SK-N-SH (cell line): ENCODE data around the gene FGD4. TPM values are rescaled to one million over a fixed set of nuclear protein-coding genes. Genes with fewer than 3 reads are reported as not detected.

Experiments used
- CTCF ChIA-PET: fragments of 300-600, 350-600 bp; formaldehyde crosslinking; extraction: SDS; loops from one replicate; lab custom pipeline; 2021; lab: Yijun Ruan, JAX
- POLR2A ChIA-PET: fragments of 350-600 bp; sonication (Branson Sonifier 250); formaldehyde crosslinking; extraction: SDS; loops from one replicate; lab custom pipeline; 2020; ENCODE audit warnings: antibody characterized with exemption, inconsistent platforms; lab: Yijun Ruan, JAX
- DNase-seq: peaks from one replicate; pipeline ENCODE4 v3.0.0; 2012
- H2AFZ ChIP-seq: fragments of 200-600 bp; sonication (generic); 2 replicates; pipeline ENCODE4 v1.8.1; 2016; ENCODE audit warnings: antibody characterized with exemption, mild to moderate bottlenecking, low read depth
- H3F3A ChIP-seq: fragments of 200-600 bp; sonication (generic); replicated peaks from 2 replicates; pipeline ENCODE3; 2016; ENCODE audit warnings: antibody characterized with exemption, mild to moderate bottlenecking; ENCODE audit not compliant: insufficient read depth
- H3K27ac ChIP-seq, 2 experiments: fragments of 200-500 bp in 1 of 2; fragments of 200-600 bp in 1 of 2; sonication (Bioruptor generic) in 1 of 2; sonication (generic), shearing (Covaris generic) in 1 of 2; 2 replicates each; pipeline versions ENCODE4 v1.5.1 to v1.6.1; 2014 to 2016; ENCODE audit warnings: low read depth in 2 of 2, inconsistent platforms in 1 of 2, low read length in 1 of 2, mild to moderate bottlenecking in 1 of 2, mixed read lengths in 1 of 2
- H3K27me3 ChIP-seq: fragments of 200-600 bp; sonication (generic), shearing (Covaris generic); 2 replicates; pipeline ENCODE4 v1.6.1; 2016; ENCODE audit warnings: mixed run types; ENCODE audit not compliant: insufficient read depth
- H3K36me3 ChIP-seq, 2 experiments: fragments of 200-500 bp in 1 of 2; fragments of 200-600 bp in 1 of 2; sonication (Bioruptor generic) in 1 of 2; sonication (generic) in 1 of 2; replicated peaks in 1 of 2; 2 replicates each; pipeline versions ENCODE3 to v1.5.1; 2014 to 2016; ENCODE audit warnings: low read length in 1 of 2, mild to moderate bottlenecking in 1 of 2; ENCODE audit not compliant: insufficient read depth in 2 of 2, control insufficient read depth in 1 of 2
- H3K4me1 ChIP-seq, 2 experiments: fragments of 200-500 bp in 1 of 2; fragments of 200-600 bp in 1 of 2; sonication (Bioruptor generic) in 1 of 2; sonication (generic), shearing (Covaris generic) in 1 of 2; 2 replicates each; pipeline versions ENCODE4 v1.5.1 to v1.6.1; 2014 to 2016; ENCODE audit warnings: low read depth in 1 of 2, low read length in 1 of 2, mixed run types in 1 of 2; ENCODE audit not compliant: insufficient read depth in 2 of 2, control insufficient read depth in 1 of 2
- H3K4me2 ChIP-seq: fragments of 200-600 bp; sonication (generic), shearing (Covaris generic); 2 replicates; pipeline ENCODE4 v1.6.1; 2017; ENCODE audit warnings: mixed run types
- H3K4me3 ChIP-seq, 2 experiments: fragments of 200-500 bp in 1 of 2; fragments of 200-600 bp in 1 of 2; sonication (Bioruptor generic) in 1 of 2; sonication (generic), shearing (Covaris generic) in 1 of 2; 2 replicates each; pipeline versions ENCODE4 v1.5.1 to v1.8.1; 2014 to 2016; ENCODE audit warnings: low read depth in 2 of 2, inconsistent platforms in 1 of 2, low read length in 1 of 2, mild to moderate bottlenecking in 1 of 2, mixed read lengths in 1 of 2, moderate library complexity in 1 of 2
- H3K79me2 ChIP-seq: fragments of 200-600 bp; sonication (generic); 2 replicates; pipeline ENCODE4 v1.8.1; 2017; ENCODE audit warnings: mild to moderate bottlenecking; ENCODE audit not compliant: insufficient read depth
- H3K9ac ChIP-seq: fragments of 200-600 bp; sonication (generic); 2 replicates; pipeline ENCODE4 v1.6.1; 2017; ENCODE audit warnings: mixed run types
- H3K9me2 ChIP-seq: fragments of 200-600 bp; sonication (generic); 2 replicates; pipeline ENCODE4 v1.6.1; 2017; ENCODE audit warnings: mixed run types
- H3K9me3 ChIP-seq: fragments of 200-600 bp; sonication (generic); 2 replicates; pipeline ENCODE4 v1.6.1; 2017; ENCODE audit warnings: mixed run types, mild to moderate bottlenecking, moderate library complexity
- H4K20me1 ChIP-seq: fragments of 200-600 bp; sonication (generic); 2 replicates; pipeline ENCODE4 v1.6.1; 2017; ENCODE audit warnings: mild to moderate bottlenecking, mixed run types; ENCODE audit not compliant: insufficient read depth
- EP300 ChIP-seq, 2 experiments: IDR thresholded peaks; 2 replicates each; pipeline versions ENCODE4 v1.4.0 to v1.6.1; 2012; ENCODE audit warnings: borderline replicate concordance in 1 of 2, low read depth in 1 of 2, low read length in 1 of 2
- EZH2phosphoT487 ChIP-seq: fragments of 200-600 bp; sonication (generic); IDR thresholded peaks from 2 replicates; pipeline ENCODE4 v1.6.1; 2017; ENCODE audit warnings: low read depth, mixed run types, mild to moderate bottlenecking, antibody characterized with exemption, moderate library complexity, borderline replicate concordance
- FOXM1 ChIP-seq: IDR thresholded peaks from 2 replicates; pipeline ENCODE4 v1.4.0; 2012; ENCODE audit warnings: low read depth, mild to moderate bottlenecking
- GATA2 ChIP-seq: sonication (generic); formaldehyde crosslinking; IDR thresholded peaks from 2 replicates; pipeline ENCODE4 v1.5.0; 2020; ENCODE audit warnings: mild to moderate bottlenecking, missing genetic modification reagents
- JUND ChIP-seq: IDR thresholded peaks from 2 replicates; pipeline ENCODE4 v1.4.0; 2012
- NFIC ChIP-seq: IDR thresholded peaks from 2 replicates; pipeline ENCODE4 v1.4.0; 2012; ENCODE audit warnings: borderline replicate concordance
- NRF1 ChIP-seq: IDR thresholded peaks from 2 replicates; pipeline ENCODE4 v1.6.1; 2012; ENCODE audit warnings: low read depth, mild to moderate bottlenecking, low read length
- POLR2AphosphoS5 ChIP-seq: IDR thresholded peaks from 2 replicates; pipeline ENCODE4 v1.6.1; 2012; ENCODE audit warnings: low read depth, low read length
- RCOR1 ChIP-seq: fragments of 150-350 bp; IDR thresholded peaks from 2 replicates; pipeline ENCODE4 v1.6.1; 2017; ENCODE audit warnings: antibody characterized with exemption, low read length
- RXRA ChIP-seq: IDR thresholded peaks from 2 replicates; pipeline ENCODE4 v1.4.0; 2012; ENCODE audit warnings: low read depth, mild to moderate bottlenecking, borderline replicate concordance
- SIN3A ChIP-seq: IDR thresholded peaks from 2 replicates; pipeline ENCODE4 v1.6.1; 2012; ENCODE audit warnings: low read depth, mild to moderate bottlenecking, low read length, moderate library complexity, borderline replicate concordance
- SMC3 ChIP-seq: IDR thresholded peaks from 2 replicates; pipeline ENCODE4 v1.6.1; 2012; ENCODE audit warnings: low read depth, low read length, improper control_type of control experiment
- TCF12 ChIP-seq: IDR thresholded peaks from 2 replicates; pipeline ENCODE4 v1.4.0; 2012
- TEAD4 ChIP-seq: IDR thresholded peaks from 2 replicates; pipeline ENCODE4 v1.4.0; 2012; ENCODE audit warnings: mild to moderate bottlenecking, borderline replicate concordance; ENCODE audit not compliant: insufficient read depth
- YY1 ChIP-seq: IDR thresholded peaks from 2 replicates; pipeline ENCODE4 v1.4.0; 2012; ENCODE audit warnings: low read depth, mild to moderate bottlenecking
- WGBS: methylation state at CpG from one replicate; pipeline ENCODE4 v1.1.6; 2017; ENCODE audit warnings: low lambda C conversion rate; 5-methylcytosine and 5-hydroxymethylcytosine counted together
- polyA plus RNA-seq, 3 experiments: library from polyadenylated mRNA; depleted of rRNA; stranded (reverse); fragments of >200 nt; gene quantifications; 2 replicates each; pipeline ENCODE4 v1.2.3, GENCODE V29; 2012
- TF ChIP-seq, protein P1 (sequence below): IDR thresholded peaks from 2 replicates; pipeline ENCODE4 v1.4.0; 2012; ENCODE audit warnings: low read depth, borderline replicate concordance
- TF ChIP-seq, protein P2 (sequence below): fragments of 150-350 bp; IDR thresholded peaks from 2 replicates; pipeline ENCODE4 v1.6.1; 2017; ENCODE audit warnings: antibody characterized with exemption, low read length, low read depth, borderline replicate concordance
- TF ChIP-seq, protein P3 (sequence below): IDR thresholded peaks from 2 replicates; pipeline ENCODE4 v1.4.0; 2012; ENCODE audit warnings: low read depth, borderline replicate concordance
- TF ChIP-seq, protein P4 (sequence below): IDR thresholded peaks from 2 replicates; pipeline ENCODE4 v1.4.0; 2012; ENCODE audit warnings: low read depth
- TF ChIP-seq, protein P5 (sequence below): fragments of 150-350 bp; IDR thresholded peaks from 2 replicates; pipeline ENCODE4 v1.6.1; 2016; ENCODE audit warnings: mild to moderate bottlenecking, low read depth, low read length

The FGD4 gene
- polyA plus RNA-seq, 1 of the 3 experiments (the other 2 are of a cell fraction) = 0.26 TPM

DNA sequence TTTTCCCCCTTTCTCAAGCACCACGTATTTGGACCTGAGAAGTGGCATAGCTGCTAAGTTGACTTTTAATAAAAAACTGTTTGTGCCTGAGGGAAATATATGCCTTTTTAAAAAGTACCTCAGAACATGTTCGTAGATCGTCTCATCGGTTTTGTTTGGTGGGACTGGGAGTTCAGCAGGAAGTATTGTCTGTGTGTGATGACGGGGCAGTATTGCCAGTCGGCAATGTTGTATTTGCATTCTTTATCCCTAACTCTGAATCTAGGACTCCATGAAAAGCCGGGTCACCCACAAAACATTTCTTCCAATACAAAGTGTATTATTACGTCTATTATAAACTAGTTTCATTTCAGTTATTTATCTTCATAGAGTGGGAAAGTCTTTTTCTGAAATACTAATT, 19.7 kb upstream of the FGD4 start:
- CTCF ChIA-PET = interaction anchor here (1.5 kb wide), 1 partner anchor 292 kb away, joined by 5 read pairs; no protein-coding TSS in a partner anchor
- WGBS = 87% methylated on average over 8 of the region's 8 CpGs

DNA sequence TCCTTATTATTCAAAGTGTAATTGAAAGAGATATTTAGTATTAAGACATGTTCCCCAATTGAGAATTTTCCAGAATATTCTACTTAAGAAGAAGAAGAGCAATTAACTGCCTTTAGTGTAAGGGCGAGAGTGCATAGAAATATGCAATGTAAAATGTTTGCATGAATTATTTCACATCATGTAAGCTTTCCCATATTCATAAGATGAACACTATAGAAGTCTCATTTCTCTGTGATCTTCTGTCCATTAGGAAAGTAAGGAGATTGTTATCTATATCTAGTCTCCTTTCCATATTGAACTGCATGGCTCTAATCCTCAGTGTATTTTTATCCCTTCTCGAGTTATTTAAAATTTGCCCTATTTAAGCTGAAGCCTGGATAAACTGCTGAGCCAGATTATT, 17.1 kb upstream of the FGD4 start:
- no peaks in the 10 kb centered on the region for H3K9me3 ChIP-seq
- no peaks in the 10 kb centered on the region; the same call in 1 of the 2 replicates for H3K9me2 ChIP-seq
- H3K4me1 ChIP-seq = no peaks in the 10 kb centered on the region; a peak in 1 of 4 replicates
- H3K4me2 ChIP-seq = no peak overlapping the region
- H3K4me3 ChIP-seq = no peak overlapping the region
- no peak overlapping the region for H3K27ac ChIP-seq
- H3K9ac ChIP-seq = no peak overlapping the region
- no peaks in the 10 kb centered on the region for H3K79me2 ChIP-seq
- 89% methylated on average over 2 of the region's 2 CpGs for WGBS
- TF ChIP-seq, protein P1, sequence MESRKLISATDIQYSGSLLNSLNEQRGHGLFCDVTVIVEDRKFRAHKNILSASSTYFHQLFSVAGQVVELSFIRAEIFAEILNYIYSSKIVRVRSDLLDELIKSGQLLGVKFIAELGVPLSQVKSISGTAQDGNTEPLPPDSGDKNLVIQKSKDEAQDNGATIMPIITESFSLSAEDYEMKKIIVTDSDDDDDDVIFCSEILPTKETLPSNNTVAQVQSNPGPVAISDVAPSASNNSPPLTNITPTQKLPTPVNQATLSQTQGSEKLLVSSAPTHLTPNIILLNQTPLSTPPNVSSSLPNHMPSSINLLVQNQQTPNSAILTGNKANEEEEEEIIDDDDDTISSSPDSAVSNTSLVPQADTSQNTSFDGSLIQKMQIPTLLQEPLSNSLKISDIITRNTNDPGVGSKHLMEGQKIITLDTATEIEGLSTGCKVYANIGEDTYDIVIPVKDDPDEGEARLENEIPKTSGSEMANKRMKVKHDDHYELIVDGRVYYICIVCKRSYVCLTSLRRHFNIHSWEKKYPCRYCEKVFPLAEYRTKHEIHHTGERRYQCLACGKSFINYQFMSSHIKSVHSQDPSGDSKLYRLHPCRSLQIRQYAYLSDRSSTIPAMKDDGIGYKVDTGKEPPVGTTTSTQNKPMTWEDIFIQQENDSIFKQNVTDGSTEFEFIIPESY = no peak
- TF ChIP-seq EP300 (IDR thresholded peaks at IDR 0.05; ENCODE audit: borderline replicate concordance in 1 of 2, low read depth in 1 of 2, low read length in 1 of 2) (no peak), NRF1 (no peak), JUND (no peak), SIN3A (no peak), TCF12 (no peak), NFIC (no peak)
- TF ChIP-seq, protein P2, sequence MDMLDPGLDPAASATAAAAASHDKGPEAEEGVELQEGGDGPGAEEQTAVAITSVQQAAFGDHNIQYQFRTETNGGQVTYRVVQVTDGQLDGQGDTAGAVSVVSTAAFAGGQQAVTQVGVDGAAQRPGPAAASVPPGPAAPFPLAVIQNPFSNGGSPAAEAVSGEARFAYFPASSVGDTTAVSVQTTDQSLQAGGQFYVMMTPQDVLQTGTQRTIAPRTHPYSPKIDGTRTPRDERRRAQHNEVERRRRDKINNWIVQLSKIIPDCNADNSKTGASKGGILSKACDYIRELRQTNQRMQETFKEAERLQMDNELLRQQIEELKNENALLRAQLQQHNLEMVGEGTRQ = no peak
- ChIA-PET POLR2A (no interaction called here), CTCF (interaction anchor here (0.6 kb wide), 1 partner anchor 278 kb away, joined by 3 read pairs; no protein-coding TSS in a partner anchor)
- no peaks in the 10 kb centered on the region for H3K27me3 ChIP-seq
- peaks cover 9% of the 10 kb centered on the region for H3F3A ChIP-seq
- H4K20me1 ChIP-seq = no peaks in the 10 kb centered on the region
- H3K36me3 ChIP-seq = no peaks in the 10 kb centered on the region
- DNase-seq = no peak
- no peak overlapping the region for H2AFZ ChIP-seq

More for the DNA sequence above, 19.7 kb upstream of the FGD4 start:
- H3K27ac ChIP-seq = no peak overlapping the region
- no peaks in the 10 kb centered on the region for H3K9me3 ChIP-seq
- H3K36me3 ChIP-seq = no peaks in the 10 kb centered on the region
- no peak overlapping the region for H2AFZ ChIP-seq
- no peaks in the 10 kb centered on the region; the same call in 1 of the 2 replicates for H3K9me2 ChIP-seq
- H3F3A ChIP-seq = peaks cover 9% of the 10 kb centered on the region
- POLR2A ChIA-PET = no interaction called here
- H3K9ac ChIP-seq = no peak overlapping the region
- H3K79me2 ChIP-seq = no peaks in the 10 kb centered on the region
- H3K4me1 ChIP-seq = no peaks in the 10 kb centered on the region; a peak in 1 of 4 replicates
- no peak overlapping the region for H3K4me2 ChIP-seq
- DNase-seq = no peak
- H3K27me3 ChIP-seq = no peaks in the 10 kb centered on the region
- H4K20me1 ChIP-seq = no peaks in the 10 kb centered on the region
- H3K4me3 ChIP-seq = no peak overlapping the region
- no peak for TF ChIP-seq TEAD4
- TF ChIP-seq GATA2 = no peak
- TF ChIP-seq RXRA = no peak
- TF ChIP-seq SMC3 = no peak
- no peak for TF ChIP-seq TCF12
- TF ChIP-seq, protein P3, sequence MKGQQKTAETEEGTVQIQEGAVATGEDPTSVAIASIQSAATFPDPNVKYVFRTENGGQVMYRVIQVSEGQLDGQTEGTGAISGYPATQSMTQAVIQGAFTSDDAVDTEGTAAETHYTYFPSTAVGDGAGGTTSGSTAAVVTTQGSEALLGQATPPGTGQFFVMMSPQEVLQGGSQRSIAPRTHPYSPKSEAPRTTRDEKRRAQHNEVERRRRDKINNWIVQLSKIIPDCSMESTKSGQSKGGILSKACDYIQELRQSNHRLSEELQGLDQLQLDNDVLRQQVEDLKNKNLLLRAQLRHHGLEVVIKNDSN = no peak
- TF ChIP-seq RCOR1 = no peak
- no peak for TF ChIP-seq YY1
- TF ChIP-seq FOXM1 = no peak
- TF ChIP-seq, protein P1 = no peak
- TF ChIP-seq, protein P4, sequence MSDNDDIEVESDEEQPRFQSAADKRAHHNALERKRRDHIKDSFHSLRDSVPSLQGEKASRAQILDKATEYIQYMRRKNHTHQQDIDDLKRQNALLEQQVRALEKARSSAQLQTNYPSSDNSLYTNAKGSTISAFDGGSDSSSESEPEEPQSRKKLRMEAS = no peak
- no peak for TF ChIP-seq NFIC
- TF ChIP-seq, protein P5, sequence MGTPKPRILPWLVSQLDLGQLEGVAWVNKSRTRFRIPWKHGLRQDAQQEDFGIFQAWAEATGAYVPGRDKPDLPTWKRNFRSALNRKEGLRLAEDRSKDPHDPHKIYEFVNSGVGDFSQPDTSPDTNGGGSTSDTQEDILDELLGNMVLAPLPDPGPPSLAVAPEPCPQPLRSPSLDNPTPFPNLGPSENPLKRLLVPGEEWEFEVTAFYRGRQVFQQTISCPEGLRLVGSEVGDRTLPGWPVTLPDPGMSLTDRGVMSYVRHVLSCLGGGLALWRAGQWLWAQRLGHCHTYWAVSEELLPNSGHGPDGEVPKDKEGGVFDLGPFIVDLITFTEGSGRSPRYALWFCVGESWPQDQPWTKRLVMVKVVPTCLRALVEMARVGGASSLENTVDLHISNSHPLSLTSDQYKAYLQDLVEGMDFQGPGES = no peak
- TF ChIP-seq POLR2AphosphoS5 = no peak
- TF ChIP-seq EP300 (IDR thresholded peaks at IDR 0.05; ENCODE audit: borderline replicate concordance in 1 of 2, low read depth in 1 of 2, low read length in 1 of 2) = no peak
- TF ChIP-seq EZH2phosphoT487 = no peak
